ENCODE data around the gene TCF25.

TCF25 gene

GRCh38 chr16:89843409-89844350 lies 29.7 kb upstream of the TCF25 start:
- no peak for DNase-seq (ENCODE audit: low read depth, low spot score)

GRCh38 chr16:89844739-89845339 lies 28.6 kb upstream of the TCF25 start:
- DNase-seq (ENCODE audit: low read depth, low spot score) = no peak

- DNase-seq (ENCODE audit: low read depth, low spot score) = no peak
Observed at GRCh38 chr16:89845417-89845816, 28.0 kb upstream of the TCF25 start.

GRCh38 chr16:89847051-89847939 lies 26.1 kb upstream of the TCF25 start:
- no peak for DNase-seq (ENCODE audit: low read depth, low spot score)

DNA sequence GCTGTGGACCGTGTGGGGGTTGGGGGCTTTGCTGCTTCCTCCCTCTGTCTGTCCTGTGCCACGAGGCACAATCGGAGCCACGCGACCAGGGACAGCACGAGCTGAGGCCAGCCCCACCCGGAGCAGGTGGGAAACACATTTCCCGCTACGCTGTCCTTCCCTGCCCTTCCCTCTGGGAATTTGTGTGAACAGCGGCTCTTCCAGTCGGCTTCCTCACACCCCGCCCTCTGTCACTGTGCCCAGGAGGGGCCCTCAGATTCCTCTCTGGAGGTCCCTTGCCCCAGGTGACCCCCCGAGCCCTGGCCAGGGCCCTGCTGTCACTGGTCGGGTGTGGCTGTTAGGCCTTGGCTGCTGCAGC lies 25.5 kb upstream of the TCF25 start:
- DNase-seq (ENCODE audit: low read depth, low spot score) = no peak

GRCh38 chr16:89848974-89849373 lies 24.4 kb upstream of the TCF25 start:
- DNase-seq (ENCODE audit: low read depth, low spot score) = no peak

DNA sequence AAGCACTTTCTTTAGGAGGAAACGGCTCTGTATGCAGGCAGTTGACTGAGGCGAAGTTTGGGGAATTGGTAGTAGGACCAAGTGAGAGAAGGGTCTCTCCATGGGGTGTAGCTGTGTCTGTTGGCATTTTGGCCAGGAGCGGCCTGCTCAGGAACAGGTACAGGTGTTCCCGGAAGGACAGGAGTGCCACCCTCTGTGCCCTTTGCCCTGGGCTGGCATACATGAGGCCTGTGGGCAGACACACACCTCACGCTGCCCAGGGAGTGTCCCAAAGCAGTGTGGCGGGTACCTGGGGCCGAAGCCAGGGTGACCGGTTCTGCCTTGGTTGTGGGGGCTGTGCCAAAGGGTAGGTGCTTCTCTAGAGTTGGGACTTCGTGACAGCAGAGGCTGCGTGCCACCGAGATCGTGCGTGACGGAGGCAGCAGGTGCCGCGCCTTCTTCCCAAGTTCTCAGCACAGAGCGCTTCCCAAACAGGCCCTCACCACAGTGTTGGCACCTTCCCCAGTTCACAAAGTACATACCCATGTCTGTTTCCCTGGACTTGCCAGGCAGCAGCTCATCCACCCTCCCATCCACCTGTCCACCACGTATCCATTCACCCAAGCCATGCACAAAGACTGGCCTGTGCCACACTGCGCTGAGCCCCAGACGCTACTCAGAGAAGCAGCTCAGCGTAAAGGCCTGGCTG lies 19.9 kb upstream of the TCF25 start:
- no peak for DNase-seq (ENCODE audit: low read depth, low spot score)

DNA sequence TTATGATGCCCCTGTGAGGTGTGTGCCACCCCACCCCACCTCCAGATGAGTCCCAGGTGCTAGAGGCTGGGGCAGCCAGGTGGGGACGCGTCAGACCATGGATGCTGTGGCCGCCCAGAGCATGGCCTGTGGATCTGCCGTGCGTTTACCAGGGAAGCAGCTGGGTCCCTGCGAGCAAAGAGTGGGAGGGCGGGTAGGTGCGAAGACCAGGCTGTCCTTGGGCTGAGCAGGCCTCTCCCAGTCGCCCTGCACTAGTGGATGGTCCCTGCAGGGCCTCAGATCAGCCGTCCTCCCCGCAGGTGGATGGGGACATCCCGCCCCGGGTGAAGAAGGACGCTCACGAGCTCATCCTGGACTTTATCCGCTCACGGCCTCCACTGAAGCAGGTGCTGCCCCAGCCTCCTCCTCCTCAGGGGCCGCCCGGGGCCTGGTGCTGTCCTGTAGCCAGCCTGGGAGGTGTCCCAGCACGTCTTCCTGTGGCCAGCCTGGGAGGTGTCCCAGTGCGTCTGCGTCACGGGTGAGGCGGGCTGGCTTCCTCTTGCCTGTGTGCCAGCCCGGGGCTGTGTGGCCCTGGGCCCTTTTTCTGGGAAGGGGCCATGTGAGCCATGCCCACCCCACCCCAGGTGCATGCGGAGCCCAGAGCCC lies 18.0 kb upstream of the TCF25 start:
- no peak for DNase-seq (ENCODE audit: low read depth, low spot score)

GRCh38 chr16:89855986-89856385 lies 17.4 kb upstream of the TCF25 start:
- no peak for DNase-seq (ENCODE audit: low read depth, low spot score)

- no peak for DNase-seq (ENCODE audit: low read depth, low spot score)
Observed at GRCh38 chr16:89858973-89859614, 14.3 kb upstream of the TCF25 start.

- no peak for DNase-seq (ENCODE audit: low read depth, low spot score)
Observed at GRCh38 chr16:89859615-89860007, 13.8 kb upstream of the TCF25 start.

GRCh38 chr16:89860747-89861304 lies 12.6 kb upstream of the TCF25 start:
- no peak for DNase-seq (ENCODE audit: low read depth, low spot score)

DNA sequence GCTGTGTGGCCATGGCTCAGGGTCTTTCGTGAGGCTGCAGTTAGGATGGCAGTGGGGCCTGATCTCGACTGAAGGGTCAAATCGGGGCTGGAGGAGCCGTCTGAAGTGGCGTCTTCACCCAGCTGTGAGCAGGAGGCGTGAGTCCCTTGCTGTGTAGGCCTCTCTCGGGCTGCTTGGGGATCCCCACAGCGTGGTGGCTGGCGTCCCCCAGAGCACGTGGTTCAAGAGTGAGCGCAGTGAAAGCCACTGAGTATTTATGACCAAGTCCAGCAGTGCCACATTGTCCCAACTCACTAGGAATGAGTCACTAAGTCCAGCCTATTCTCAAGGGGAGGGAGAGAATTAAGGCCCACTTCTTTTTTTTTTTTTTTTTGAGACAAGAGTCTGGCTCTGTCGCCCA lies 11.7 kb upstream of the TCF25 start:
- DNase-seq (ENCODE audit: low read depth, low spot score) = no peak

DNA sequence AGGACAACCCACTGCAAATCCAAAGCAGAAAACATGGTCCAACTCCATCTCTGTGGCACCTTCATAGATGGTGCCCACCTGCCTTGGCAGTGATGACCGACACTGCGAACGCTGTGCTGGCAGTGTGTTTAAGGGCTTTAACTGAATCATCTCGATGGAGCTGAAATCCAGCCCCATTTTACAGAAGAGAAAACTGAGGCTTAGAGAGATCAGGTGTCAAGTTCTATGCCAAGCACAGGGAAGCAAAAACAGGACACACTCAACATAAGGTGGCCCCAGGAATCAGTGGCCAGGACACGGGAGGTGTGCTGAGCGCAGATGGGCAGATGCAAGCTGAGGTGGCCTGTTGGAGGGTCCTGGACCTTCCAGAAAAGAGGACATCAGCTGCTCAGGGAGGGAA lies 10.7 kb upstream of the TCF25 start:
- no peak for DNase-seq (ENCODE audit: low read depth, low spot score)

GRCh38 chr16:89863741-89864526 lies 9.5 kb upstream of the TCF25 start:
- DNase-seq (ENCODE audit: low read depth, low spot score) = peak; percentile 35

DNA sequence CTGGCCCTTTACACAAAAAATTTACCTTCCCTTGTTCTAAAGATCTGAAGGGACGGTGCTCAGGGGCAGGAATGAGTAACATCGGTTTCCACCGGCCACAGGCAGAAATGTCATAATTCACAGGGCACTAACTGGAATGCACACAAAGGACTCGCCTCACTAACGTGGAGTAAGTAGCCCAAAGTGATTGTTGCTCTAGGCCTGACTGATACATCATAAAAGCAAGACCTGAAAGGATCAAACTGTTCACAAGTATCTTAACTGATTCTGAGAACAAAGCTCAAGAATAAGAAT lies 8.9 kb upstream of the TCF25 start:
- no peak for DNase-seq (ENCODE audit: low read depth, low spot score)

DNA sequence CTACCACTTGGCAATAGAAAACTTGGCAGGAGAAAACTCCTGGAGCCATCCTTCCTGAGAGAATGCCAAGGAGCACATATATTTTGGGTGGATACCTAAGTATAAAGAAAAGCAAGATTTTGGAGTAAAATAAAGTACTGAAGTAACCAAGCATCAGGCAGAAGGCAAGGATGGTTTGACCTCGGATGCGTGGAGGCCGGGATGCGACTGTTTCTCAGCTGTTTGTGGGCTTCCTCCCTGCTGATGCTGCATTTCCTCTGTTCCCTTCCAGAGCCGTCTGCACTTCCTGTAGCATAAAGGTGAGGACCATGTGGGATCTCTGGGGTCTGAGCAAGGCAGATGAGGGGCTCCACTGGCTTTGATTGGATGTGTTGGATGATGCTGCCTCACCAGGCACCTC lies 5.5 kb upstream of the TCF25 start:
- no peak for DNase-seq (ENCODE audit: low read depth, low spot score)

DNA sequence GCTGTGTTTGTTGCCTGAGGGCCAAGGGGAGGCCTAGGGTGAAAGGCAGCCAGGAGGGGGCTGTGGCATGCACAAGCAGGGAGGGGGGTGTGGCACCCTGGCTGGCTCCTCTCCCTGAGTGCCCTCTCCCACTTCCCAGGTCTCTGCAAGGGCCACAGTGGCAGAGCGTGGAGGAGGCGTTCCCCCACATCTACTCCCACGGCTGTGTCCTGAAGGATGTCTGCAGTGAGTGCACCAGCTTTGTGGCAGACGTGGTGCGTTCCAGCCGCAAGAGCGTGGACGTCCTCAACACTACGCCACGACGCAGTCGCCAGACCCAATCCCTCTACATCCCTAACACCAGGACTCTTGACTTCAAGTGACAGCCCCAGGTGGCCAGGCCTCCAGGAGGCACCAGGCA lies 3.5 kb upstream of the TCF25 start:
- DNase-seq (ENCODE audit: low read depth, low spot score) = no peak

- no peak for DNase-seq (ENCODE audit: low read depth, low spot score)
Observed at GRCh38 chr16:89870440-89870839, 3.0 kb upstream of the TCF25 start.

DNA sequence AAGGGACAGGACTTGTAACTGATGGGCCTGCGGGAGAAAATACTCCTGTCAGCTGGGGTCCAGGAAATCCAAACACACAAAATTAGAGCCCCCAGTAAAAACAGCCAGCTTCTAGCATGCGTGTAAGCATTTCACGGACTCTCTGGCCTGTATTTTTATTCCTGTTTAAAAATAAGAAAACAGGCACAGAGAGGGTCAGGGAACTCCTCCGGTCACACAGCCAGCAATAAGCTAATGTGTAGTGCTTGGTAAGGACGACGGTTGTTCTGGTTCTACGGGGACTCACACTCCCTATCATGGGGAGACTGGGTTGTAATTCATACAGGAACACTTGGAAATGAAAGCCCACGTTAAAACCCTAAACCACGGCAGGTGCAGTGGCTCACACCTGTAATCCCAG lies 1.5 kb upstream of the TCF25 start:
- DNase-seq (ENCODE audit: low read depth, low spot score) = no peak

Data from smooth muscle cell of the brain vasculature (primary cell).